Ascending aorta (tissue), 2 donors: ENCODE data around the gene ITGBL1. TPM values are rescaled to one million over a fixed set of nuclear protein-coding genes. Genes with fewer than 3 reads are reported as not detected.

ENCODE experiments used
- DNase-seq, 2 donors: peaks; one replicate each; pipeline ENCODE4 v3.0.0-alpha.2; 2019; ENCODE audit warnings: low spot score in 2 of 2
- H3K27ac ChIP-seq, 2 donors: fragments of 200-600 bp; sonication (generic); one replicate each; pipeline ENCODE4 v1.5.1; 2016 to 2017; ENCODE audit warnings: mild to moderate bottlenecking in 1 of 2
- H3K27me3 ChIP-seq: fragments of 200-600 bp; sonication (generic); one replicate; pipeline ENCODE4 v1.5.1; 2017
- H3K36me3 ChIP-seq, 2 donors: fragments of 200-600 bp; sonication (generic); one replicate each; pipeline ENCODE4 v1.5.1; 2016
- H3K4me1 ChIP-seq, 2 donors: fragments of 200-600 bp; sonication (generic); one replicate each; pipeline ENCODE4 v1.5.1; 2016 to 2017; ENCODE audit warnings: mild to moderate bottlenecking in 1 of 2
- H3K4me3 ChIP-seq, 2 donors: fragments of 200-600 bp; sonication (generic); one replicate each; pipeline ENCODE4 v1.5.1; 2016 to 2017; ENCODE audit warnings: mild to moderate bottlenecking in 1 of 2
- H3K9me3 ChIP-seq, 2 donors: fragments of 200-600 bp; sonication (generic); one replicate each; pipeline ENCODE4 v1.5.1; 2016
- CTCF ChIP-seq, 3 experiments: fragments of 200-600 bp in 2 of 3; fragments of 450-650 bp in 1 of 3; sonication (generic) in 2 of 3; IDR thresholded peaks; one replicate each; pipeline ENCODE4 v1.5.1; 2016 to 2019; ENCODE audit warnings: antibody characterized with exemption in 3 of 3, mild to moderate bottlenecking in 1 of 3, moderate library complexity in 1 of 3
- intact Hi-C: fragments of 100-400 bp; cut with DNase I; formaldehyde crosslinking; loops from one replicate; pipeline ENCODE4 v1.15.1; 2023
- total RNA-seq: library from RNA; depleted of rRNA; stranded (reverse); fragments of >200 nt; gene quantifications from one replicate; pipeline ENCODE4 v1.1.0, GENCODE V29; 2016

Gene ITGBL1, protein sequence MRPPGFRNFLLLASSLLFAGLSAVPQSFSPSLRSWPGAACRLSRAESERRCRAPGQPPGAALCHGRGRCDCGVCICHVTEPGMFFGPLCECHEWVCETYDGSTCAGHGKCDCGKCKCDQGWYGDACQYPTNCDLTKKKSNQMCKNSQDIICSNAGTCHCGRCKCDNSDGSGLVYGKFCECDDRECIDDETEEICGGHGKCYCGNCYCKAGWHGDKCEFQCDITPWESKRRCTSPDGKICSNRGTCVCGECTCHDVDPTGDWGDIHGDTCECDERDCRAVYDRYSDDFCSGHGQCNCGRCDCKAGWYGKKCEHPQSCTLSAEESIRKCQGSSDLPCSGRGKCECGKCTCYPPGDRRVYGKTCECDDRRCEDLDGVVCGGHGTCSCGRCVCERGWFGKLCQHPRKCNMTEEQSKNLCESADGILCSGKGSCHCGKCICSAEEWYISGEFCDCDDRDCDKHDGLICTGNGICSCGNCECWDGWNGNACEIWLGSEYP
- 47.1 TPM for total RNA-seq

DNA sequence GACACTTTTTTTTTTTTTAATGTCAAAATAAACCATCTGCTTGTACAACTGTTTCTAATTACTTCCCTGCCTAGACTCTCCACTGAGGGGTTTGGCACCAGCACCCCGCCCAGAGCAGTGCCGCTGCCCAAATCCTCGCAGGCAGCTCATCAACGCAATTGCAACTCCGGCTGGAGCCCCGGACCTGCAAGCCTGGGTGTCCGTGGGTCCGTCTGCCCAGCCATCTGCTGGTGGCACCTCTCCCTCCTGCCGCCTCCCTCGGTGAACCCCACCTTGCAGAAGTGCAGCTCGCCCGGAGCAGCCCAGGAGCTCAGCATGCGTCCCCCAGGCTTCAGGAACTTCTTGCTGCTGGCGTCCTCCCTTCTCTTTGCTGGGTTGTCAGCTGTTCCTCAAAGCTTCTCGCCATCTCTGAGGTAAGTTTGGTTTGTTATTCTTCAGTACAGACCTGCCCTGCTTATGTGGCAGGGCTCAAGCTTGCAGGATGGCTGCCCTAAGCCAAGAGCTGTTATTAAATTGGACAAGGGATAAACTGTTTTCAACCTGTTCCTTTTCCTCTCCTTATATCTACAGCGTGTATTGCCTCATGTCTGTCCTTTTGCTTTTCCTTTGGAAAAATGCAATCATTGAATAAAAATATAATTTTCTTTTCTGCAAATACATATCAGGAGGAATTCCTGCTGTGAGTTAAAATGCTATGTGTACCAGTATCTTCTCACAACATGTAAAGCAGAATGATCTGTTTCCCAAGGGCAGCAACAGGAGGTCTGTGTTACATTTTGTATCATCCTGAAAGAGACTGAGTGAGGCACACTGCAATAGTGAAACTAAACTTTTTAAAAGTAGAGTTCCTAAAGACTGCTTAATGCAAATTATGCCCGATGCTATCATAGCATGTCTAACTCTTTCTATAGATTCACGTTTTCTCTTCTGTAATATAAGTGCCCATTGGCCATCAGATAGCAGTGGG, at the start of gene ITGBL1:
Gene ITGBL1 (plus strand): TSS at position 157 of the 967 bp plus-strand sequence. CDS start 159 bp downstream, at position 316.
- Histone ChIP-seq H3K4me1 (peaks cover 3 to 28% of the 10 kb centered on the region in 2 donors), H3K4me3 (peak within 1 kb of the TSS; percentile 59 to 77), H3K36me3 (no peaks in the 10 kb centered on the region), H3K9me3 (no peaks in the 10 kb centered on the region), H3K27ac (peak within 1 kb of the TSS; percentile 90 to 95), H3K27me3 (no peaks in the 10 kb centered on the region)
- intact Hi-C loops = loop anchor here (2.0 to 5.0 kb wide), 6 partner anchors 36 to 301 kb away; partner anchors contain the start of gene NALCN
- TF ChIP-seq CTCF (IDR thresholded peaks at IDR 0.05) = no peak
- peak in 1 of 2 donors; percentile 71 for DNase-seq

DNA sequence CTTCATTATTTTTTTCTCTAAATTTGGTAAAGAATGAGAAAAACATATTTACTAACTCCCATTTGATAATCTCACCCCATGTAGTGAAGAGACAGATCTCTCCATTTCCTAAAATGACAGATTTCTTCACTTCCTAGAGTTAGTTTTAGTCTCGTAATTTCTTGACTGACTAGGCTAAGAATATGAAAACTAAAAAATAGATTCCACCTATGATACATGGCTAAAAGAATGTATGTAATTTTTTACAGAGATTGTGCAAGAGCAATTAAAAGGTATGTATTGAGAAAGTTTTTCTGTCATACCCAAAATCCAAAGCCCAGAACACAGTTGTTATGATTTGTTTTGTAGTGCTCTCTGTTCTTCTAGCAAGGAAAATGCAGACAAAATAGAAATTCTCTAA, 45.7 kb upstream of the ITGBL1 start:
- Histone ChIP-seq H3K9me3 (no peaks in the 10 kb centered on the region), H3K4me1 (peaks cover 0 to 6% of the 10 kb centered on the region in 2 donors), H3K27ac (no peak overlapping the region), H3K4me3 (no peak overlapping the region), H3K36me3 (no peaks in the 10 kb centered on the region), H3K27me3 (no peaks in the 10 kb centered on the region)
- TF ChIP-seq CTCF (IDR thresholded peaks at IDR 0.05) = no peak
- intact Hi-C loops = no loop called here
- no peak for DNase-seq

- H3K4me3 ChIP-seq = peak overlapping the region; percentile 18 to 27
- peak overlapping the region; percentile 30 to 66 for H3K27ac ChIP-seq
- H3K4me1 ChIP-seq = peaks cover 0 to 6% of the 10 kb centered on the region in 2 donors
- intact Hi-C loops = no loop called here
- no peaks in the 10 kb centered on the region for H3K27me3 ChIP-seq
- H3K36me3 ChIP-seq = no peaks in the 10 kb centered on the region
- no peaks in the 10 kb centered on the region for H3K9me3 ChIP-seq
- TF ChIP-seq CTCF (IDR thresholded peaks at IDR 0.05) = no peak
- DNase-seq = no peak
These were observed 44.3 kb upstream of the ITGBL1 start for GRCh38 chr13:101408154-101408553.

DNA sequence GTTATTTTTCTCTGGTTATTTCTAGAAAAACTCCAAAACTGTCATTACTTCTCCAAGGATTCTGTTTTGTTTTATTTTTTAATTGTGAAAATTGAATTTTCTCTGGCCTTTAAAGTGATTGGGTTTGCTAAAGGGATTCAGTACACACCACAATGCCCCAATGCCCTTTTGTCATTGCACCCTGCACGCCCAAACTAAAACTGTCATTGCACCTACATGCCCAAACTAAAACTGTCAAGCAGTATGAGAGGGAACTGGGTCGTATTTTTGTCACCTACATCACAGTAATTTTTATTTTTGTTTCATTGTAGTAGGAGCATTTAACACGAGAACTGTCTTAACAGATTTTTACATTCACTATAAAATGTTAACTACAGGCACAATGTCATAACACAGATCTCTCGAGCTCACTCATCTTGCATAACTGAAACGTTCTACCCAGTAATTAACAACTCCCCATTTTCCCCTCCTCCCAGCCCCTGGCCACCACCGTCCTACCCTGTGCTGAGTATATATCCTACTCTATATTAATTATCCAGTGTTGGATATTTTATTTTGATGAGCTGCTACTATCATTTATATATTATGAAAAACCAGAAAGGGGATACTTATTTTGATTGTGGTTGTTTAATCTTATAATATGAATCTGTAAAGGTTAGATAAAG, 43.4 kb upstream of the ITGBL1 start:
- no peak for DNase-seq
- Histone ChIP-seq H3K4me1 (peaks cover 0 to 6% of the 10 kb centered on the region in 2 donors), H3K27ac (no peak overlapping the region), H3K9me3 (no peaks in the 10 kb centered on the region), H3K36me3 (no peaks in the 10 kb centered on the region), H3K27me3 (no peaks in the 10 kb centered on the region), H3K4me3 (no peak overlapping the region)
- intact Hi-C loops = no loop called here
- TF ChIP-seq CTCF (IDR thresholded peaks at IDR 0.05) = no peak

DNA sequence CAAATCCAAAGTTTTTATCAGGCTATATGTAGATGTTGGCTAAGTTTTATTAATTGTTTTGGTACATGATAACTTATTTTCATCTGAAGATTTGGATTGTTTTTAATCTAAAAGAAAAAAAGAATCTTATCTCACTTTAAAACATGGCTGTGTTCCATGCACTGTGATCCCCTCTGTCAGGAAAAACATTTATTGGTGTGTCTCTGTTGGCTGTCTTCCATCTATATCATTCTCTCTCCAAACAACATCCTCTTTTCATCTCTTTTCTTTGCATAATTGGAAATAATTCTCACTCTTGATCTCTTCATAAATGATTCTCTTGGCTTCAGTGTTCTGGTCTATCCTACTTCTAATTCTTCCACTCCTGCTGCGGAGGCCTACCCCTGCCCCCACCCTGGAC, 40.4 kb upstream of the ITGBL1 start:
- no peak for DNase-seq
- H3K27me3 ChIP-seq = no peaks in the 10 kb centered on the region
- H3K9me3 ChIP-seq = no peaks in the 10 kb centered on the region
- peaks cover 0 to 9% of the 10 kb centered on the region in 2 donors for H3K4me1 ChIP-seq
- no peaks in the 10 kb centered on the region for H3K36me3 ChIP-seq
- no peak overlapping the region for H3K4me3 ChIP-seq
- H3K27ac ChIP-seq = no peak overlapping the region
- TF ChIP-seq CTCF (IDR thresholded peaks at IDR 0.05) = no peak
- intact Hi-C loops = no loop called here
